Sigmoid colon (tissue), 7 donors: ENCODE measurements around the gene GCNA. TPM values are rescaled to one million over a fixed set of nuclear protein-coding genes. Genes with fewer than 3 reads are reported as not detected.
"Not testable (repeated sequence)": the region's sequence is repeated elsewhere in the genome, so short reads cannot be mapped to it uniquely, and the experiment has no call there.

Experiments used
- DNase-seq: peaks from one replicate; pipeline ENCODE4 v3.0.0-alpha.2; 2019
- H3K27ac ChIP-seq, 4 donors: fragments of 200-600 bp; sonication (generic); one replicate each; pipeline ENCODE4 v1.5.1; 2016 to 2019; ENCODE audit warnings: mild to moderate bottlenecking in 1 of 4
- H3K27me3 ChIP-seq, 3 donors: fragments of 200-600 bp; sonication (generic); one replicate each; pipeline ENCODE4 v1.5.1; 2019; ENCODE audit warnings: mild to moderate bottlenecking in 1 of 3
- H3K36me3 ChIP-seq, 4 donors: fragments of 200-600 bp; sonication (generic); one replicate each; pipeline ENCODE4 v1.5.1; 2016 to 2019
- H3K4me1 ChIP-seq, 4 donors: fragments of 200-600 bp; sonication (generic); one replicate each; pipeline ENCODE4 v1.5.1; 2017 to 2019
- H3K4me3 ChIP-seq, 4 donors: fragments of 200-600 bp; sonication (generic); one replicate each; pipeline ENCODE4 v1.5.1; 2017 to 2019; ENCODE audit warnings: mild to moderate bottlenecking in 2 of 4, moderate library complexity in 1 of 4
- H3K9me3 ChIP-seq, 4 donors: fragments of 200-600 bp in 3 of 4; sonication (generic) in 3 of 4; one replicate each; pipeline versions ENCODE4 v1.5.1 to v1.6.1; 2013 to 2019
- EP300 ChIP-seq, 4 donors: sonication (generic); formaldehyde crosslinking; IDR thresholded peaks; one replicate each; pipeline ENCODE4 v1.6.1; 2017; ENCODE audit warnings: antibody characterized with exemption in 4 of 4
- POLR2A ChIP-seq, 2 donors: fragments of 450-650 bp; IDR thresholded peaks; one replicate each; pipeline ENCODE4 v1.6.1; 2016; ENCODE audit warnings: antibody characterized with exemption in 2 of 2, mild to moderate bottlenecking in 2 of 2, moderate library complexity in 2 of 2
- POLR2AphosphoS5 ChIP-seq, 4 donors: sonication (generic); formaldehyde crosslinking; IDR thresholded peaks; one replicate each; pipeline ENCODE4 v1.6.1; 2017; ENCODE audit warnings: antibody characterized with exemption in 4 of 4
- WGBS, 2 donors: extraction: QIAGEN DNeasy Blood & Tissue Kit; methylation state at CpG; one replicate each; pipeline ENCODE4 v1.1.7; 2013; 5-methylcytosine and 5-hydroxymethylcytosine counted together
- intact Hi-C: fragments of 100-400 bp; cut with DNase I; formaldehyde crosslinking; loops from one replicate; pipeline ENCODE4 v1.15.1; 2023
- polyA plus RNA-seq, 3 donors: library from polyadenylated mRNA; stranded (reverse); fragments of 200-250 nt; gene quantifications; one replicate each; pipeline ENCODE4 v1.2.3, GENCODE V29; 2013
- total RNA-seq, 4 donors: library from RNA; depleted of rRNA; stranded (reverse); fragments of >200 nt; gene quantifications; one replicate each; pipeline ENCODE4 v1.1.0, GENCODE V29; 2016
- TF ChIP-seq, protein P1 (sequence below), 4 experiments: fragments of 450-650 bp in 3 of 4; fragments of 200-600 bp in 1 of 4; IDR thresholded peaks; one replicate each; pipeline ENCODE4 v1.5.1; 2016 to 2019; ENCODE audit warnings: antibody characterized with exemption in 4 of 4, mild to moderate bottlenecking in 3 of 4, moderate library complexity in 2 of 4
- donor health status: healthy with polysubstance abuse.
- donor health status: Bipolar disorder and iron deficiency.
- donor health status: healthy.

Gene GCNA
- total and polyA plus RNA-seq, 7 donors, result 0.60 to 5.0 (median 1.5) TPM

DNA sequence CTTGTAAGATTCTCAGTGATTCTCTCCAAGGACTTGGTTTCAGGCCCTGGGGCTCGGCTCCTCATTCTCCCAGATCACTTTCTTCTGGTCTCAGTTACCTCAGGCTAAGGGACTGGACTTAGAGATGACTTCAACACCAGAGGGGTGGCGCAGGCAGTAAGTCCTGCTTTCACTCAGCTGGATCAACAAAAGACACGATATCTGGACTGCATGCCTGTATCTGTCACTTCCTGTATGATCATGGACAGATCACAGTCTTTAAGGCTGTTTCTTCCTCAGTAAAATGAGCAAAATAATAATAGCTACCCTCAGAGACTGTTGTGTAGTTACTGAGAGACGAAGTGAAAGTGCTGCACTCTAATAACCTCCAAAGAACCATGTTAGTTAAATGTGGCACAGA lies 59.6 kb downstream of the GCNA start:
- no peaks in the 10 kb centered on the region for H3K9me3 ChIP-seq
- no peaks in the 10 kb centered on the region for H3K27me3 ChIP-seq
- WGBS, 2 donors, result 46 to 51% methylated on average over 4 of the region's 4 CpGs
- no peak overlapping the region for H3K4me3 ChIP-seq
- peak overlapping the region in 3 of 4 donors; percentile 5 to 63 (median 53) for H3K27ac ChIP-seq
- H3K36me3 ChIP-seq, result no peaks in the 10 kb centered on the region
- peaks cover 0 to 7% (median 0%) of the 10 kb centered on the region in 4 donors for H3K4me1 ChIP-seq
- TF ChIP-seq EP300 (IDR thresholded peaks at IDR 0.05) (no peak), POLR2AphosphoS5 (IDR thresholded peaks at IDR 0.05) (no peak), POLR2A (IDR thresholded peaks at IDR 0.05) (no peak)
- TF ChIP-seq, protein P1, sequence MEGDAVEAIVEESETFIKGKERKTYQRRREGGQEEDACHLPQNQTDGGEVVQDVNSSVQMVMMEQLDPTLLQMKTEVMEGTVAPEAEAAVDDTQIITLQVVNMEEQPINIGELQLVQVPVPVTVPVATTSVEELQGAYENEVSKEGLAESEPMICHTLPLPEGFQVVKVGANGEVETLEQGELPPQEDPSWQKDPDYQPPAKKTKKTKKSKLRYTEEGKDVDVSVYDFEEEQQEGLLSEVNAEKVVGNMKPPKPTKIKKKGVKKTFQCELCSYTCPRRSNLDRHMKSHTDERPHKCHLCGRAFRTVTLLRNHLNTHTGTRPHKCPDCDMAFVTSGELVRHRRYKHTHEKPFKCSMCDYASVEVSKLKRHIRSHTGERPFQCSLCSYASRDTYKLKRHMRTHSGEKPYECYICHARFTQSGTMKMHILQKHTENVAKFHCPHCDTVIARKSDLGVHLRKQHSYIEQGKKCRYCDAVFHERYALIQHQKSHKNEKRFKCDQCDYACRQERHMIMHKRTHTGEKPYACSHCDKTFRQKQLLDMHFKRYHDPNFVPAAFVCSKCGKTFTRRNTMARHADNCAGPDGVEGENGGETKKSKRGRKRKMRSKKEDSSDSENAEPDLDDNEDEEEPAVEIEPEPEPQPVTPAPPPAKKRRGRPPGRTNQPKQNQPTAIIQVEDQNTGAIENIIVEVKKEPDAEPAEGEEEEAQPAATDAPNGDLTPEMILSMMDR (IDR thresholded peaks at IDR 0.05), result no peak
- no peak for DNase-seq
- intact Hi-C loops, result no loop called here

DNA sequence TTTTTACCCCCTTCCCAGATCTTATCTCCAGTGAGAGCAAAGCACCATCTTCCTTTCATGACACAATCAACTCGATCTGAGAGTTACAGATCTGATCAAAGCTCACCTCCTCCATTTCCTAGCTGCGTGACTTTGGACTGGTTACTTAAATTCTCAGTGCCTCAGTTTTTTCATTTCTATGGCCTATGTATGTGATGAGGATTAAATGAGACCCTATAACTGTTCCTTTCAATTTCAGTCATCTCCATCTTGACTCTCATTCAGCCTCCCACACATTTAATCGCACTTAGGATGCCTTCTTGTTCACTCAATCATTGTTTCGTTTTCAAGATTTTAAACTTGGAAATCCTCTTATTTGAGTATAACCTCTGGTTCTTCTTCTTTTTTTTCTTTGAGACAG lies 60.2 kb downstream of the GCNA start:
- H3K27ac ChIP-seq, result peak overlapping the region in 2 of 4 donors; percentile 53 to 63
- no peak for DNase-seq
- no peak for TF ChIP-seq POLR2AphosphoS5 (IDR thresholded peaks at IDR 0.05)
- no peak for TF ChIP-seq POLR2A (IDR thresholded peaks at IDR 0.05)
- H3K4me3 ChIP-seq, result no peak overlapping the region
- no peaks in the 10 kb centered on the region for H3K27me3 ChIP-seq
- H3K36me3 ChIP-seq, result no peaks in the 10 kb centered on the region
- no peaks in the 10 kb centered on the region for H3K9me3 ChIP-seq
- intact Hi-C loops, result no loop called here
- WGBS, 2 donors, result 66 to 81% methylated on average over 4 of the region's 4 CpGs
- H3K4me1 ChIP-seq, result peaks cover 0 to 7% (median 0%) of the 10 kb centered on the region in 4 donors

- Histone ChIP-seq H3K4me1 (peaks cover 0 to 7% (median 0%) of the 10 kb centered on the region in 4 donors), H3K4me3 (no peak overlapping the region), H3K36me3 (no peaks in the 10 kb centered on the region), H3K9me3 (no peaks in the 10 kb centered on the region), H3K27me3 (no peaks in the 10 kb centered on the region), H3K27ac (no peak overlapping the region)
- intact Hi-C loops, result no loop called here
- TF ChIP-seq POLR2A (IDR thresholded peaks at IDR 0.05) (no peak), EP300 (IDR thresholded peaks at IDR 0.05) (no peak), POLR2AphosphoS5 (IDR thresholded peaks at IDR 0.05) (no peak)
- TF ChIP-seq, protein P1 (IDR thresholded peaks at IDR 0.05), result no peak
- 84 to 95% methylated on average over 4 of the region's 4 CpGs for WGBS, 2 donors
- DNase-seq, result no peak
Measured at GRCh38 chrX:71640002-71640401, 61.8 kb downstream of the GCNA start.

GRCh38 chrX:71644406-71644805 lies 66.2 kb downstream of the GCNA start:
- H3K4me1 ChIP-seq, intact Hi-C loops, H3K4me3 ChIP-seq, H3K27me3 ChIP-seq, H3K27ac ChIP-seq, H3K36me3 ChIP-seq, H3K9me3 ChIP-seq, DNase-seq: not testable (repeated sequence)
- WGBS, 2 donors, result 34 to 79% methylated on average over 4 to 5 of the region's 6 CpGs

- intact Hi-C loops, result no loop called here
- H3K4me1 ChIP-seq, result no peaks in the 10 kb centered on the region
- no peak for DNase-seq
- no peak overlapping the region for H3K27ac ChIP-seq
- TF ChIP-seq EP300 (IDR thresholded peaks at IDR 0.05) (no peak), POLR2A (IDR thresholded peaks at IDR 0.05) (no peak), POLR2AphosphoS5 (IDR thresholded peaks at IDR 0.05) (no peak)
- TF ChIP-seq, protein P1 (IDR thresholded peaks at IDR 0.05), result no peak
- no peaks in the 10 kb centered on the region for H3K36me3 ChIP-seq
- 16 to 46% methylated on average over 4 of the region's 4 CpGs for WGBS, 2 donors
- H3K27me3 ChIP-seq, result no peaks in the 10 kb centered on the region
- H3K9me3 ChIP-seq, result no peaks in the 10 kb centered on the region
- H3K4me3 ChIP-seq, result no peak overlapping the region
Measured at GRCh38 chrX:71650333-71650969, 72.2 kb downstream of the GCNA start.

- DNase-seq, result no peak
- intact Hi-C loops, result no loop called here
Measured at GRCh38 chrX:71652405-71652804, 74.2 kb downstream of the GCNA start.

More at GRCh38 chrX:71652405-71652804, 74.2 kb downstream of the GCNA start:
- Histone ChIP-seq H3K4me3 (no peak overlapping the region), H3K27ac (no peak overlapping the region), H3K4me1 (no peaks in the 10 kb centered on the region), H3K9me3 (no peaks in the 10 kb centered on the region), H3K27me3 (no peaks in the 10 kb centered on the region), H3K36me3 (no peaks in the 10 kb centered on the region)
- WGBS, 2 donors, result 39 to 40% methylated on average over 2 of the region's 2 CpGs
- TF ChIP-seq, protein P1 (IDR thresholded peaks at IDR 0.05), result peak in 3 of 4 experiments; percentile 17 to 47 (median 25)
- TF ChIP-seq EP300 (IDR thresholded peaks at IDR 0.05) (no peak), POLR2A (IDR thresholded peaks at IDR 0.05) (no peak)
